Smooth muscle cell (in vitro differentiated cells): ENCODE results near the gene A4GALT. TPM values are rescaled to one million over a fixed set of nuclear protein-coding genes. Genes with fewer than 3 reads are reported as not detected.

Experiments used
- DNase-seq: peaks from one replicate; lab custom pipeline; 2025; ENCODE audit not compliant: unreplicated experiment; lab: John Stamatoyannopoulos, UW
- H2AFZ ChIP-seq: fragments of 200-600 bp; sonication (generic); 2 replicates; pipeline ENCODE4 v1.6.0; 2016; ENCODE audit warnings: antibody characterized with exemption, low read depth, mild to moderate bottlenecking
- H3F3A ChIP-seq: fragments of 200-600 bp; sonication (generic); 2 replicates; pipeline ENCODE4 v1.6.0; 2017; ENCODE audit warnings: antibody characterized with exemption, low read depth
- H3K27ac ChIP-seq: fragments of 200-600 bp; sonication (generic); 2 replicates; pipeline ENCODE4 v1.5.1; 2016; ENCODE audit warnings: low read depth, mild to moderate bottlenecking
- H3K27me3 ChIP-seq: fragments of 200-600 bp; sonication (generic); 2 replicates; pipeline ENCODE4 v1.6.1; 2016; ENCODE audit warnings: low read depth, mild to moderate bottlenecking
- H3K36me3 ChIP-seq: fragments of 200-600 bp; sonication (generic); 2 replicates; pipeline ENCODE4 v1.5.1; 2016; ENCODE audit warnings: low read depth
- H3K4me1 ChIP-seq: fragments of 200-600 bp; sonication (generic); 2 replicates; pipeline ENCODE4 v1.5.1; 2016; ENCODE audit warnings: low read depth
- H3K4me2 ChIP-seq: fragments of 200-600 bp; sonication (generic); 2 replicates; pipeline ENCODE4 v1.6.0; 2016; ENCODE audit warnings: mild to moderate bottlenecking
- H3K4me3 ChIP-seq: fragments of 200-600 bp; sonication (generic); 2 replicates; pipeline ENCODE4 v1.5.1; 2016; ENCODE audit warnings: mild to moderate bottlenecking
- H3K79me2 ChIP-seq: fragments of 200-600 bp; sonication (generic); 2 replicates; pipeline ENCODE4 v1.6.0; 2016; ENCODE audit warnings: low read depth, mild to moderate bottlenecking
- H3K9ac ChIP-seq: fragments of 200-600 bp; sonication (generic); 2 replicates; pipeline ENCODE4 v1.6.0; 2016; ENCODE audit warnings: low read depth
- H3K9me3 ChIP-seq: fragments of 200-600 bp; sonication (generic); replicated peaks from 2 replicates; pipeline ENCODE4 v1.5.1; 2016; ENCODE audit warnings: low read depth
- H4K20me1 ChIP-seq: fragments of 200-600 bp; sonication (generic); 2 replicates; pipeline ENCODE4 v1.6.0; 2016; ENCODE audit warnings: low read depth
- CTCF ChIP-seq: fragments of 200-600 bp; sonication (generic); IDR thresholded peaks from 2 replicates; pipeline ENCODE4 v1.5.1; 2017; ENCODE audit warnings: borderline replicate concordance, mild to moderate bottlenecking, antibody characterized with exemption; ENCODE audit not compliant: insufficient read depth, poor library complexity, severe bottlenecking
- whole genome bisulfite sequencing: methylation state at CpG from one replicate; pipeline ENCODE4 v1.1.7; 2016; ENCODE audit warnings: low lambda C conversion rate; 5-methylcytosine and 5-hydroxymethylcytosine counted together
- polyA plus RNA-seq: library from polyadenylated mRNA; unstranded; fragments of >200 nt; fragmentation: Nextera tagmentation; extraction: Ambion mirVana; gene quantifications from 2 replicates; pipeline ENCODE4 v1.2.1, GENCODE V29; 2016
- total RNA-seq: library from RNA; depleted of rRNA; stranded (reverse); fragments of >200 nt; gene quantifications from 2 replicates; pipeline ENCODE4 v1.2.3, GENCODE V29; 2014

The A4GALT gene
- total and polyA plus RNA-seq, 2 experiments from 2014 or later, result 0.99 to 1.6 TPM

DNA sequence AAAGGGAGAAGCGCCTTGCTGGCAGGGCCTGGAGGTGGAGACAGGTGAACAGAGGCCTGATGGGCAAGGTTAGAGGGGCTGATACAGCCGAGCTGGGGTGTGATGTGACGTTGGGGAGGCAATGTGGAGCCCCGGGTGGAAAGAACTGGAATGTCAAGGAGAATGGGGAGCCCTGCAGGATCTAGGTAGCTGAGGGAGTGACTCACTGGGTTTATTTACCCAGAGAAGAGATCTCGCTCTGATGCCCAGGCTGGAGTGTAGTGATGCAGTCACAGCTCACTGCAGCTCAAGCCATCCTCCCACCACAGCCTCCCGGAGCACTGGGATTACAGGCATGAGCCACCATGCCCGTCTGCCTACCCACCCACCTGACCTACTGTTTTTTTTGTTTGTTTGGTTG, 69.5 kb downstream of the A4GALT start:
- TF ChIP-seq CTCF, result no peak
- Histone ChIP-seq H3K9me3 (no peaks in the 10 kb centered on the region), H3K79me2 (peaks cover 36% of the 10 kb centered on the region), H3K4me1 (peaks cover 5% of the 10 kb centered on the region), H3F3A (no peaks in the 10 kb centered on the region), H3K9ac (no peak overlapping the region), H4K20me1 (peaks cover 24% of the 10 kb centered on the region), H3K36me3 (no peaks in the 10 kb centered on the region), H3K4me2 (no peak overlapping the region), H2AFZ (no peak overlapping the region), H3K4me3 (no peak overlapping the region), H3K27ac (no peak overlapping the region), H3K27me3 (no peaks in the 10 kb centered on the region)
- WGBS, result 67% methylated on average over 7 of the region's 7 CpGs
- no peak for DNase-seq

GRCh38 chr22:42649246-42650099, 71.2 kb downstream of the A4GALT start, which contains the start of gene CYB5R3:
CYB5R3 (minus strand) TSS chr22:42649392; CDS start chr22:42649315, 77 bp downstream.
- Histone ChIP-seq H3K4me2 (peak within 1 kb of the TSS; percentile 96), H3F3A (no peaks in the 10 kb centered on the region), H3K9me3 (no peaks in the 10 kb centered on the region), H2AFZ (peak within 1 kb of the TSS; percentile 96), H3K79me2 (peaks cover 50% of the 10 kb centered on the region), H3K4me1 (peaks cover 12% of the 10 kb centered on the region), H3K9ac (peak within 1 kb of the TSS; percentile 93), H3K27ac (peak within 1 kb of the TSS; percentile 79), H4K20me1 (peaks cover 40% of the 10 kb centered on the region), H3K36me3 (no peaks in the 10 kb centered on the region), H3K4me3 (peak within 1 kb of the TSS; percentile 95), H3K27me3 (no peaks in the 10 kb centered on the region)
- DNase-seq, result peak; percentile 57
- TF ChIP-seq CTCF, result no peak
- 24% methylated on average over 33 of the region's 81 CpGs for WGBS

DNA sequence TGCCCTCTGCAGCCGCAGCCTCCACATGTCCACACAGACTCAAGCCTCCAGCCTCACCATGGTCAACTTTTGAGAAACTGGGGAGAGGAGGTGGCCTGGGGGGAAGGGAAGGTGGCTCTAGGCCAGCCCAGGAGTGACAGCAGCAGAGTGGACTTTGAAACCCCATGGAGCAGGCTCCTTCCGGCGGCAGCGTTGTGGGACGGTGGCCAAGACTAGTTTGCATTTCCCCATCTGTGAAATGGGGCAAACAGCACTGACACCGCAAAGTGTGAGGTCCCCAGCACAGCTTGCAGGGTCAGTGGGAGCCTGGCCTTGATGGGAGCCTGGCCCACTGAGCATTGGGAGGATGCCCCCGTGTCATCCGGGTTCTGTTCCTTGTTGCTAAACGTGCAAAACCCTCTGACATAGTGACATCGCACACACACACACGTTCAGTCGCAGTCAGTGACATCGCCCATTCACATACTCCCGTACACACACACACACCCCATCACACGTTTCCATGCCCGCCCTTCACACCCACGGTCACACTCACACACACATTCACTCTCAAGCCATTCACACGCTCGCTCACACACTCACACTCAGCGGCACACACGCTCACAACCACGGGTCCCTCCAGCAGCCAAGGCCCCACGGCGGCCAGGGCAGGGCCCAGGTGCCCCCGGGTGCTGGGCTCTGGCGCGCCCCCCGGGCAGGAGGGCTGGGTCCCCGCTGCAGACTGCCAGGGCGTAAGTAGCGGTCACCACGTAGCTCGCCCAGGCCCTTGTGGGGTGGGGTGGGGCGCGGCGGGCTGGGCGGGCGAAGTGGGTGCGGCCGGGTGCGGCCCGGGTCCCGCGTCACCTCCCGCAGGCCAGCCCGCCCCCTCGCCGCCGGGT, 72.1 kb downstream of the A4GALT start:
- Histone ChIP-seq H3K79me2 (peaks cover 59% of the 10 kb centered on the region), H2AFZ (no peak overlapping the region), H3K36me3 (no peaks in the 10 kb centered on the region), H3K9ac (peak overlapping the region; percentile 93), H3K4me3 (peak overlapping the region; percentile 95), H3K9me3 (no peaks in the 10 kb centered on the region), H3F3A (no peaks in the 10 kb centered on the region), H3K4me2 (peak overlapping the region; percentile 96), H4K20me1 (peaks cover 49% of the 10 kb centered on the region), H3K4me1 (peaks cover 16% of the 10 kb centered on the region), H3K27ac (peak overlapping the region; percentile 79), H3K27me3 (no peaks in the 10 kb centered on the region)
- no peak for DNase-seq
- no peak for TF ChIP-seq CTCF
- WGBS, result 10% methylated on average over 36 of the region's 49 CpGs
